Tibial nerve (tissue), 3 donors: Measurements from ENCODE around the gene C6orf89.

ENCODE experiments used
- POLR2A ChIP-seq, 2 donors: fragments of 450-650 bp; IDR thresholded peaks; one replicate each; pipeline ENCODE4 v1.6.1; 2017; ENCODE audit warnings: antibody characterized with exemption in 2 of 2, mild to moderate bottlenecking in 2 of 2, moderate library complexity in 2 of 2
- TF ChIP-seq, protein P1 (sequence below), 5 experiments: fragments of 200-600 bp in 3 of 5; fragments of 450-650 bp in 2 of 5; sonication (generic) in 3 of 5; IDR thresholded peaks; one replicate each; pipeline ENCODE4 v1.5.1; 2016 to 2019; ENCODE audit warnings: antibody characterized with exemption in 5 of 5, mild to moderate bottlenecking in 3 of 5, moderate library complexity in 2 of 5

DNA sequence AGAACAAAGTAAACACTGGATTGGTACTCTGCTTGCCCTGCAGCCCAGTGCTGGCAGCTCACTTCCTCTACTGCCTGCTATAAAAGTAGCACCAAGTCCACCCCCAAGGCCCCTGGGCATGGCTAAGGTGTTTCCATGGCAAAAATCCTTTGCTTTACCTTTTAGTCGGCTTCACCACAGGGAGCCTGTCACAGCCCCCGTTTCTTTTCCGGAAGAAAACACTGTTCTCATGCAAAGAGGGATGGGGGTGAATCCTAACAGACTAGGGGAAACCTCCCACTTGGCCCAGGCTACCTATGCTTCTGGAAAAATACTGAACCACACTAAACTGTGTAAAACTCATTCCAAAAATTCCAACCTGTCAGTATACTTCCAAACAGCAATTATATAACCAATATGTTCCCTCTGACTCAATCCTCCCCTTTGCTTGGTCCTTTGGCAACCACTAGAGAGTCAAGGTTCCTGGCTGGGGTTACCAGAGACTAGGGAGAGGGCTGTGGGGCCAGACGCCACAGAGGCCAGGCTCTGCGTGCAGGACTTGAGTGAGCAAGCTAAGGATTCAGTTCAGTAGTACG lies 27.3 kb upstream of the C6orf89 start:
- TF ChIP-seq, protein P1, sequence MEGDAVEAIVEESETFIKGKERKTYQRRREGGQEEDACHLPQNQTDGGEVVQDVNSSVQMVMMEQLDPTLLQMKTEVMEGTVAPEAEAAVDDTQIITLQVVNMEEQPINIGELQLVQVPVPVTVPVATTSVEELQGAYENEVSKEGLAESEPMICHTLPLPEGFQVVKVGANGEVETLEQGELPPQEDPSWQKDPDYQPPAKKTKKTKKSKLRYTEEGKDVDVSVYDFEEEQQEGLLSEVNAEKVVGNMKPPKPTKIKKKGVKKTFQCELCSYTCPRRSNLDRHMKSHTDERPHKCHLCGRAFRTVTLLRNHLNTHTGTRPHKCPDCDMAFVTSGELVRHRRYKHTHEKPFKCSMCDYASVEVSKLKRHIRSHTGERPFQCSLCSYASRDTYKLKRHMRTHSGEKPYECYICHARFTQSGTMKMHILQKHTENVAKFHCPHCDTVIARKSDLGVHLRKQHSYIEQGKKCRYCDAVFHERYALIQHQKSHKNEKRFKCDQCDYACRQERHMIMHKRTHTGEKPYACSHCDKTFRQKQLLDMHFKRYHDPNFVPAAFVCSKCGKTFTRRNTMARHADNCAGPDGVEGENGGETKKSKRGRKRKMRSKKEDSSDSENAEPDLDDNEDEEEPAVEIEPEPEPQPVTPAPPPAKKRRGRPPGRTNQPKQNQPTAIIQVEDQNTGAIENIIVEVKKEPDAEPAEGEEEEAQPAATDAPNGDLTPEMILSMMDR (IDR thresholded peaks at IDR 0.05) = no peak
- TF ChIP-seq POLR2A (IDR thresholded peaks at IDR 0.05) = no peak
